Measurements from ENCODE around the gene NRXN2.
"Not testable (repeated sequence)": the region's sequence is repeated elsewhere in the genome, so short reads cannot be mapped to it uniquely, and the experiment has no call there.

NRXN2 gene

GRCh38 chr11:64667154-64667745 lies 55.7 kb downstream of the NRXN2 start:
- no peak for DNase-seq

- DNase-seq: no peak
Measured at GRCh38 chr11:64665411-64665821, 57.6 kb downstream of the NRXN2 start.

GRCh38 chr11:64664236-64664870 lies 58.6 kb downstream of the NRXN2 start:
- DNase-seq: not testable (repeated sequence)

GRCh38 chr11:64663656-64664055 lies 59.3 kb downstream of the NRXN2 start:
- no peak for DNase-seq

GRCh38 chr11:64661614-64662013 lies 61.4 kb downstream of the NRXN2 start:
- DNase-seq: no peak

GRCh38 chr11:64661146-64661545 lies 61.9 kb downstream of the NRXN2 start:
- peak; percentile 86 for DNase-seq

GRCh38 chr11:64660706-64661105 lies 62.3 kb downstream of the NRXN2 start:
- no peak for DNase-seq

GRCh38 chr11:64660205-64660604 lies 62.8 kb downstream of the NRXN2 start:
- DNase-seq: no peak

- peak; percentile 98 for DNase-seq
Measured at GRCh38 chr11:64659417-64660144, 63.4 kb downstream of the NRXN2 start.

GRCh38 chr11:64658265-64658664 lies 64.7 kb downstream of the NRXN2 start:
- DNase-seq: no peak

- DNase-seq: no peak
Measured at GRCh38 chr11:64656862-64657261, 66.1 kb downstream of the NRXN2 start.

- no peak for DNase-seq
Measured at GRCh38 chr11:64655941-64656601, 66.9 kb downstream of the NRXN2 start.

- no peak for DNase-seq
Measured at GRCh38 chr11:64654958-64655541, 67.9 kb downstream of the NRXN2 start.

- no peak for DNase-seq
Measured at GRCh38 chr11:64654439-64654838, 68.6 kb downstream of the NRXN2 start.

- DNase-seq: no peak
Measured at GRCh38 chr11:64653388-64653973, 69.5 kb downstream of the NRXN2 start.

- DNase-seq: peak; percentile 75
Measured at GRCh38 chr11:64652586-64653387, 70.2 kb downstream of the NRXN2 start.

GRCh38 chr11:64650923-64651523 lies 72.0 kb downstream of the NRXN2 start:
- DNase-seq: peak; percentile 26

GRCh38 chr11:64649291-64649697 lies 73.7 kb downstream of the NRXN2 start:
- peak; percentile 27 for DNase-seq

- DNase-seq: no peak
Measured at GRCh38 chr11:64648551-64648950, 74.4 kb downstream of the NRXN2 start.

- DNase-seq: no peak
Measured at GRCh38 chr11:64647019-64647779, 75.8 kb downstream of the NRXN2 start.

Data from EL (cell line).